HEK293 (cell line): Measurements from ENCODE around the gene CACNA2D1.

Experiments used
- CTCF ChIA-PET: fragments of 350-600 bp; formaldehyde crosslinking; extraction: SDS; loops from one replicate; lab custom pipeline; 2021; ENCODE audit warnings: antibody characterized with exemption; lab: Yijun Ruan, JAX
- POLR2A ChIA-PET: fragments of 300-600 bp; formaldehyde crosslinking; extraction: SDS; loops from one replicate; lab custom pipeline; 2020; ENCODE audit warnings: antibody characterized with exemption, inconsistent platforms; lab: Yijun Ruan, JAX
- H3K27ac ChIP-seq: fragments of 200-500 bp; sonication (Bioruptor generic); 2 replicates; pipeline ENCODE4 v1.5.1; 2014; ENCODE audit warnings: low read depth, low read length, control low read depth, inconsistent platforms; ENCODE audit errors: extremely low read depth
- H3K36me3 ChIP-seq, 2 experiments: fragments of 200-500 bp in 1 of 2; sonication (Bioruptor generic) in 1 of 2; 1 replicate in 1 of 2; 2 replicates in 1 of 2; pipeline ENCODE4 v1.5.1; 2014 to 2017; ENCODE audit warnings: inconsistent platforms in 2 of 2, low read length in 2 of 2; ENCODE audit not compliant: control insufficient read depth in 2 of 2, insufficient read depth in 1 of 2
- H3K4me1 ChIP-seq: fragments of 200-500 bp; sonication (Bioruptor generic); 2 replicates; pipeline ENCODE4 v1.5.1; 2014; ENCODE audit warnings: mild to moderate bottlenecking, low read length, inconsistent platforms; ENCODE audit not compliant: control insufficient read depth, insufficient read depth
- H3K4me3 ChIP-seq: 2 replicates; pipeline ENCODE4 v1.5.1; 2011; ENCODE audit warnings: low read depth, mild to moderate bottlenecking, control low read depth, low read length, moderate library complexity
- H3K9me3 ChIP-seq: fragments of 200-500 bp; sonication (Bioruptor generic); 2 replicates; pipeline ENCODE4 v1.5.1; 2014; ENCODE audit warnings: low read depth, low read length, inconsistent platforms; ENCODE audit not compliant: control insufficient read depth, insufficient read depth
- HOXD13 ChIP-seq: sonication (generic); formaldehyde crosslinking; IDR thresholded peaks from 2 replicates; pipeline ENCODE4 v1.8.0; 2022; ENCODE audit warnings: missing genetic modification reagents, borderline replicate concordance
- IKZF3 ChIP-seq: fragments of 450-650 bp; IDR thresholded peaks from 2 replicates; pipeline ENCODE4 v1.5.0; 2018; ENCODE audit warnings: missing biosample characterization, mild to moderate bottlenecking, missing genetic modification characterization, moderate library complexity
- YY2 ChIP-seq: fragments of 450-650 bp; formaldehyde crosslinking; IDR thresholded peaks from 2 replicates; pipeline ENCODE4 v1.5.1; 2016; ENCODE audit warnings: missing biosample characterization, missing genetic modification characterization
- ZFP41 ChIP-seq: fragments of 450-650 bp; formaldehyde crosslinking; IDR thresholded peaks from 2 replicates; pipeline ENCODE4 v1.5.1; 2016; ENCODE audit warnings: missing biosample characterization, missing genetic modification characterization, borderline replicate concordance
- ZNF121 ChIP-seq: fragments of 450-650 bp; formaldehyde crosslinking; IDR thresholded peaks from 2 replicates; pipeline ENCODE4 v1.5.1; 2016; ENCODE audit warnings: missing biosample characterization, missing genetic modification characterization
- ZNF155 ChIP-seq: fragments of 450-650 bp; formaldehyde crosslinking; IDR thresholded peaks from 2 replicates; pipeline ENCODE4 v1.5.1; 2016; ENCODE audit warnings: missing biosample characterization, missing genetic modification characterization
- ZNF175 ChIP-seq: fragments of 450-650 bp; formaldehyde crosslinking; IDR thresholded peaks from 2 replicates; pipeline ENCODE4 v1.5.1; 2016; ENCODE audit warnings: missing biosample characterization, missing genetic modification characterization
- ZNF292 ChIP-seq: fragments of 450-650 bp; formaldehyde crosslinking; IDR thresholded peaks from 2 replicates; pipeline ENCODE4 v1.5.1; 2016; ENCODE audit warnings: low read depth, missing biosample characterization, missing genetic modification characterization, borderline replicate concordance
- ZNF416 ChIP-seq: fragments of 450-650 bp; formaldehyde crosslinking; IDR thresholded peaks from 2 replicates; pipeline ENCODE4 v1.5.1; 2016; ENCODE audit warnings: missing biosample characterization, missing genetic modification characterization
- ZNF423 ChIP-seq: fragments of 450-650 bp; formaldehyde crosslinking; IDR thresholded peaks from 2 replicates; pipeline ENCODE4 v1.5.1; 2016; ENCODE audit warnings: missing biosample characterization, missing genetic modification characterization
- ZNF521 ChIP-seq: fragments of 450-650 bp; formaldehyde crosslinking; IDR thresholded peaks from 2 replicates; pipeline ENCODE4 v1.5.1; 2017; ENCODE audit warnings: missing biosample characterization, mild to moderate bottlenecking, missing genetic modification characterization
- ZNF571 ChIP-seq: fragments of 450-650 bp; formaldehyde crosslinking; IDR thresholded peaks from 2 replicates; pipeline ENCODE4 v1.5.0; 2017; ENCODE audit warnings: missing biosample characterization, missing genetic modification characterization
- TF ChIP-seq, protein P1 (sequence below): fragments of 450-650 bp; formaldehyde crosslinking; IDR thresholded peaks from 2 replicates; pipeline ENCODE4 v1.5.1; 2016; ENCODE audit warnings: missing biosample characterization, missing genetic modification characterization
- TF ChIP-seq, protein P2 (sequence below): fragments of 450-650 bp; formaldehyde crosslinking; IDR thresholded peaks from 2 replicates; pipeline ENCODE4 v1.5.1; 2016; ENCODE audit warnings: missing biosample characterization, missing genetic modification characterization, low read depth
- TF ChIP-seq, protein P3 (sequence below): fragments of 450-650 bp; formaldehyde crosslinking; IDR thresholded peaks from 2 replicates; pipeline ENCODE4 v1.5.1; 2016; ENCODE audit warnings: missing biosample characterization, missing genetic modification characterization

The CACNA2D1 gene

DNA sequence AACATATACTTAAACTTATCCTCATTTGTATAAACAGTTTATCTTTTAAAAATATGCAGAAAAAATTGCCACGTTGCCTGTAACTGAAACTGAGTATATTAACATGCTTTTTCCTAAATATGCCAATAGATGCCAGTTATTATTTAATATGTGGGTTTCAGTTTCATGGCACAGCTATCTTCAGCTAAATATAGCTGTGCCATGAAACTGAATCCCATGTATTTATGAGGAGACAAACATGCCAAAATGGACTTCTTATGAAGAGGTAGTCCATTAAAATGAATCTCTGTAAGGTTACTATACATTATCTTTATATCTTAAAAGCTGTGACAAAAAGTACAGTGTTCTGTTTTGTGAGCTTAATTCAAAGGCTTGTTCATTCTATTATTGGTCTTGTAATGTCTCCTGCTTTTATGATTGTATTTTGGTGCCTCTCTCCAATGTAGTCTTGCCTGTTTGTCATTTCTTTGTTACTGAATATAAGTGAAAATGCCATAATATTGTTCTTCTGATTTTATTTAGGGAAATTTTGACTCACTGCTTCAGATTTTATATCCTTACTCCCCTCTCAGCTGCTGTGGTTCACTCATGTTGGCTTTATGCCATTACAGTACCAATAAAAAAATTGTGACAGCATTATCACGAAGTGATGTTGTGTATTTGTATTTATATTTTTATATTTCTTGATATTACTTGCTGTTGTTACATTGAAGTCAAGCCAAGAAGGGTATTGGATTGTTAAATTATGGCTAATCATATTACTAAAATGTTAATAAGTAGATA, 34.3 kb upstream of the CACNA2D1 start:
- POLR2A ChIA-PET, result no interaction called here
- Histone ChIP-seq H3K36me3 (no peaks in the 10 kb centered on the region), H3K27ac (no peak overlapping the region), H3K9me3 (no peaks in the 10 kb centered on the region), H3K4me1 (peaks cover 13% of the 10 kb centered on the region; the same call in 1 of the 2 replicates), H3K4me3 (no peak overlapping the region)
- CTCF ChIA-PET, result interaction anchor here (0.7 kb wide), 3 partner anchors 68 to 314 kb away, joined by 3 to 4 read pairs (median 4); no protein-coding TSS in a partner anchor
- TF ChIP-seq, protein P1, sequence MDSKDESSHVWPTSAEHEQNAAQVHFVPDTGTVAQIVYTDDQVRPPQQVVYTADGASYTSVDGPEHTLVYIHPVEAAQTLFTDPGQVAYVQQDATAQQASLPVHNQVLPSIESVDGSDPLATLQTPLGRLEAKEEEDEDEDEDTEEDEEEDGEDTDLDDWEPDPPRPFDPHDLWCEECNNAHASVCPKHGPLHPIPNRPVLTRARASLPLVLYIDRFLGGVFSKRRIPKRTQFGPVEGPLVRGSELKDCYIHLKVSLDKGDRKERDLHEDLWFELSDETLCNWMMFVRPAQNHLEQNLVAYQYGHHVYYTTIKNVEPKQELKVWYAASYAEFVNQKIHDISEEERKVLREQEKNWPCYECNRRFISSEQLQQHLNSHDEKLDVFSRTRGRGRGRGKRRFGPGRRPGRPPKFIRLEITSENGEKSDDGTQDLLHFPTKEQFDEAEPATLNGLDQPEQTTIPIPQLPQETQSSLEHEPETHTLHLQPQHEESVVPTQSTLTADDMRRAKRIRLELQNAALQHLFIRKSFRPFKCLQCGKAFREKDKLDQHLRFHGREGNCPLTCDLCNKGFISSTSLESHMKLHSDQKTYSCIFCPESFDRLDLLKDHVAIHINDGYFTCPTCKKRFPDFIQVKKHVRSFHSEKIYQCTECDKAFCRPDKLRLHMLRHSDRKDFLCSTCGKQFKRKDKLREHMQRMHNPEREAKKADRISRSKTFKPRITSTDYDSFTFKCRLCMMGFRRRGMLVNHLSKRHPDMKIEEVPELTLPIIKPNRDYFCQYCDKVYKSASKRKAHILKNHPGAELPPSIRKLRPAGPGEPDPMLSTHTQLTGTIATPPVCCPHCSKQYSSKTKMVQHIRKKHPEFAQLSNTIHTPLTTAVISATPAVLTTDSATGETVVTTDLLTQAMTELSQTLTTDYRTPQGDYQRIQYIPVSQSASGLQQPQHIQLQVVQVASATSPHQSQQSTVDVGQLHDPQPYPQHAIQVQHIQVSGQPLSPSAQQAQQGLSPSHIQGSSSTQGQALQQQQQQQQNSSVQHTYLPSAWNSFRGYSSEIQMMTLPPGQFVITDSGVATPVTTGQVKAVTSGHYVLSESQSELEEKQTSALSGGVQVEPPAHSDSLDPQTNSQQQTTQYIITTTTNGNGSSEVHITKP (tag by site-specific recombination), result peak; percentile 80
- TF ChIP-seq ZNF155 (tag by site-specific recombination), result no peak

DNA sequence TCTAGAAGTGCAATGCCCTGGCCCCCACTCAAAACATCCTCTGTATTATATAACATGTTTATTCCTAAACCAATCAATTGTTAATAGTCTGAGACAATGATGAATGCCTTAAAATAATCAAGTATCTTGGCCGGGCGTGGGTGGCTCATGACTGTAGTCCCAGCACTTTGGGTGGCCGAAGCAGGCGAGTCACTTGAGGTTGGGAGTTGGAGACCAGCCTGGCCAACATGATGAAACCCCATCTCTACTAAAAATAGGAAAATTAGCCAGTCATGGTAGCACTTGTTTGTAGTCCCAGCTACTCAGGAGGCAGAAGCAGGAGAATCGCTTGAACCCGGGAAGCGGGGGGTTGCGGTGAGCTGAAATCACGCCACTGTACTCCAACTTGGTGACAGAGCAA, 29.4 kb upstream of the CACNA2D1 start:
- Histone ChIP-seq H3K4me1 (peaks cover 8% of the 10 kb centered on the region; the same call in 1 of the 2 replicates), H3K27ac (no peak overlapping the region), H3K36me3 (no peaks in the 10 kb centered on the region), H3K9me3 (no peaks in the 10 kb centered on the region), H3K4me3 (no peak overlapping the region)
- POLR2A ChIA-PET, result no interaction called here
- no peak for TF ChIP-seq YY2 (tag by site-specific recombination)
- TF ChIP-seq ZNF292 (tag by site-specific recombination), result no peak
- no peak for TF ChIP-seq ZNF175 (tag by site-specific recombination)
- no peak for TF ChIP-seq ZNF121 (tag by site-specific recombination)
- TF ChIP-seq ZNF416 (tag by site-specific recombination), result no peak
- TF ChIP-seq, protein P2, sequence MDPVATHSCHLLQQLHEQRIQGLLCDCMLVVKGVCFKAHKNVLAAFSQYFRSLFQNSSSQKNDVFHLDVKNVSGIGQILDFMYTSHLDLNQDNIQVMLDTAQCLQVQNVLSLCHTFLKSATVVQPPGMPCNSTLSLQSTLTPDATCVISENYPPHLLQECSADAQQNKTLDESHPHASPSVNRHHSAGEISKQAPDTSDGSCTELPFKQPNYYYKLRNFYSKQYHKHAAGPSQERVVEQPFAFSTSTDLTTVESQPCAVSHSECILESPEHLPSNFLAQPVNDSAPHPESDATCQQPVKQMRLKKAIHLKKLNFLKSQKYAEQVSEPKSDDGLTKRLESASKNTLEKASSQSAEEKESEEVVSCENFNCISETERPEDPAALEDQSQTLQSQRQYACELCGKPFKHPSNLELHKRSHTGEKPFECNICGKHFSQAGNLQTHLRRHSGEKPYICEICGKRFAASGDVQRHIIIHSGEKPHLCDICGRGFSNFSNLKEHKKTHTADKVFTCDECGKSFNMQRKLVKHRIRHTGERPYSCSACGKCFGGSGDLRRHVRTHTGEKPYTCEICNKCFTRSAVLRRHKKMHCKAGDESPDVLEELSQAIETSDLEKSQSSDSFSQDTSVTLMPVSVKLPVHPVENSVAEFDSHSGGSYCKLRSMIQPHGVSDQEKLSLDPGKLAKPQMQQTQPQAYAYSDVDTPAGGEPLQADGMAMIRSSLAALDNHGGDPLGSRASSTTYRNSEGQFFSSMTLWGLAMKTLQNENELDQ (tag by site-specific recombination), result no peak
- TF ChIP-seq ZNF571 (tag by site-specific recombination), result no peak
- TF ChIP-seq ZFP41, result no peak
- TF ChIP-seq HOXD13 (CRISPR knock-in tag), result no peak
- no peak for TF ChIP-seq IKZF3 (tag by site-specific recombination)
- TF ChIP-seq, protein P3, sequence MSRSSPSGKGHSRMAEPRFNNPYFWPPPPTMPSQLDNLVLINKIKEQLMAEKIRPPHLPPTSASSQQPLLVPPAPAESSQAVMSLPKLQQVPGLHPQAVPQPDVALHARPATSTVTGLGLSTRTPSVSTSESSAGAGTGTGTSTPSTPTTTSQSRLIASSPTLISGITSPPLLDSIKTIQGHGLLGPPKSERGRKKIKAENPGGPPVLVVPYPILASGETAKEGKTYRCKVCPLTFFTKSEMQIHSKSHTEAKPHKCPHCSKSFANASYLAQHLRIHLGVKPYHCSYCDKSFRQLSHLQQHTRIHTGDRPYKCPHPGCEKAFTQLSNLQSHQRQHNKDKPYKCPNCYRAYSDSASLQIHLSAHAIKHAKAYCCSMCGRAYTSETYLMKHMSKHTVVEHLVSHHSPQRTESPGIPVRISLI (tag by site-specific recombination), result no peak
- no peak for TF ChIP-seq ZNF521
- TF ChIP-seq ZNF423 (tag by site-specific recombination), result no peak
- CTCF ChIA-PET, result interaction anchor here (1.6 kb wide), 1 partner anchor 9 kb away, joined by 8 read pairs; no protein-coding TSS in a partner anchor
